Epithelial cell of proximal tubule (primary cell): ENCODE results near the gene COIL. TPM values are rescaled to one million over a fixed set of nuclear protein-coding genes. Genes with fewer than 3 reads are reported as not detected.

ENCODE experiments used
- DNase-seq: peaks from one replicate; pipeline ENCODE4 v3.0.0-alpha.2; 2011; ENCODE audit warnings: low read depth
- H3K4me3 ChIP-seq: 2 replicates; pipeline ENCODE4 v1.5.1; 2011; ENCODE audit warnings: low read depth, mild to moderate bottlenecking, low read length
- total RNA-seq: library from RNA; depleted of rRNA; stranded (reverse); fragments of >200 nt; gene quantifications from 2 replicates; pipeline ENCODE4 v1.2.3, GENCODE V29; 2015
- TF ChIP-seq, protein P1 (sequence below): conservative IDR thresholded peaks from 2 replicates; pipeline ENCODE4 v1.5.1; 2012; ENCODE audit warnings: low read depth, mild to moderate bottlenecking, low read length

Gene COIL
- total RNA-seq, 1 donor from 2014 or later, result 19.7 TPM

DNA sequence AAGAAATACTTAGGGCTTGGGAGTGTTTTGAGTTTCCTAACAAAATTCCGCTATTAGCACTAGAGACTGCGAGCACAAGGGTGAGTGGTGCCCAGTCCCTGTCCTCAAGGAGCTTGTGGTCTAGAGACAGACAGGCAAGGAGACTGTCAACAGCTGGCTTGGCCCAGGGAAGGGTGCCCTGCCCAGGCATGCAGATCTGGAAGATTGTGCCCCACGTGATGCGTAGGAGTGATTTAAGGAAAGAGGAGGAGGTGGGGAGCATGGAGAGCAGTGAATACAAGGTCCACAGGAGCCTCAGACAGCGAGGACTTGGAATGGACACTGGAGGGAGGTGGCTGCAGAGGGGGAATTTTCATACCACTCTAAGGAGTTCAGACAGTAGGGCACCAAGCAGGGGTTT, 42.1 kb upstream of the COIL start:
- no peak overlapping the region for H3K4me3 ChIP-seq
- TF ChIP-seq, protein P1, sequence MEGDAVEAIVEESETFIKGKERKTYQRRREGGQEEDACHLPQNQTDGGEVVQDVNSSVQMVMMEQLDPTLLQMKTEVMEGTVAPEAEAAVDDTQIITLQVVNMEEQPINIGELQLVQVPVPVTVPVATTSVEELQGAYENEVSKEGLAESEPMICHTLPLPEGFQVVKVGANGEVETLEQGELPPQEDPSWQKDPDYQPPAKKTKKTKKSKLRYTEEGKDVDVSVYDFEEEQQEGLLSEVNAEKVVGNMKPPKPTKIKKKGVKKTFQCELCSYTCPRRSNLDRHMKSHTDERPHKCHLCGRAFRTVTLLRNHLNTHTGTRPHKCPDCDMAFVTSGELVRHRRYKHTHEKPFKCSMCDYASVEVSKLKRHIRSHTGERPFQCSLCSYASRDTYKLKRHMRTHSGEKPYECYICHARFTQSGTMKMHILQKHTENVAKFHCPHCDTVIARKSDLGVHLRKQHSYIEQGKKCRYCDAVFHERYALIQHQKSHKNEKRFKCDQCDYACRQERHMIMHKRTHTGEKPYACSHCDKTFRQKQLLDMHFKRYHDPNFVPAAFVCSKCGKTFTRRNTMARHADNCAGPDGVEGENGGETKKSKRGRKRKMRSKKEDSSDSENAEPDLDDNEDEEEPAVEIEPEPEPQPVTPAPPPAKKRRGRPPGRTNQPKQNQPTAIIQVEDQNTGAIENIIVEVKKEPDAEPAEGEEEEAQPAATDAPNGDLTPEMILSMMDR, result no peak
- no peak for DNase-seq

DNA sequence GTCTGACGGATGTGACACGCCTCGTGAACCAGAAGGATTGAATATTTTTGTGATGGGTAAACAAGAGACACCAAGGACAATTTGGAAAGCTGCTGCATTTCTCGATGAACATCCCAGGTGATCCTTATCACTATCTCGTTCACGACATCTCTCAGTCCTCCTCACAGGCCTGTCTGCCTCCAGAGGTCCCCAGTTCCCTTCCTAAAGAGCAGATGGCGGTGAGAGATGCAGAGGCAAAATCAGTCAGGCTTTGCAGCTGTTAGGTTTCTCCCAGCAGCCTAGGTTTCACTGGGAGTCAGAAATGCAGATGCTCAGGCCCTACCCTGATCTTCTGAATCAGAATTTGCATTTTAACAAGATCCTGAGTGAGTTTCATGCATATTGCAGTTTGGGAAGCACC, 40.7 kb upstream of the COIL start:
- no peak overlapping the region for H3K4me3 ChIP-seq
- no peak for DNase-seq
- TF ChIP-seq, protein P1, result no peak

DNA sequence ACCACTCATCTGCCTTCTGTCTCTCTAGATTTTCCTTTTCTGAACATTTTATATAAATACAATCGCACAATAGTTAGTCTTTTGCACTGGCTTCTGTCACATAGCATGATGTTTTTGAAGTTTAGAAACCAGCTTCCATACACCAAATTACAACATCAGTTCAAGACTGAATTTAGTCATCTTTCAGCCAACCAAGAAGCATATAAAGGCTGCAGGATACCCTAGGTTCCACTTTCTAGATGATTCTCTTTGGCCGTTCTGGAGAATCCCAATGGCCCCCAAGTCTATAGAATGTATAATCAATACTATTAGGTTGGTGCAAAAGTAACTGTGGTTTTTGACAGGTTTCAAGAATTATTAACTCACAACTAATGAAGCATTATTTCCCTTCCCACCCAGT, 36.5 kb upstream of the COIL start:
- TF ChIP-seq, protein P1, result no peak
- no peak for DNase-seq
- H3K4me3 ChIP-seq, result no peak overlapping the region

DNA sequence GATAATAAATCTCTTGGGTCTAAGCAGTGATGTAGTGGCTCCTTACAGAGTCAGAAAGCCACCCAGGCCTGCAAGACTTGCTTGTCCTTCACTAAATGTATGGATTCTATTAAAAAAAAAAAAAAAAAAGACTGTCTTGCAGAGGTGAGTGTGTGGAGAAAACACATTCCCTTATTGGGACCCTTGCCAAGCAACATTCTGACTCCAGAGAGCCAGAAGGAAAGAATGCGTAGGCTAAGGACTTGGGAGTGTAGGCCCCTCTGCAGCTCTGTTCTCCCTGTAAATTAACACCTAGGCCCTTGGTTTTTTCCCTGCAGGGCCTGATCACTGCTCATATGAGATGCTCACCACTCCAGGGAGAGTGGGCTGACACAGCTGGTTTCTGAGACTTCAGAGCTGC, 34.9 kb upstream of the COIL start:
- no peak overlapping the region for H3K4me3 ChIP-seq
- DNase-seq, result no peak
- TF ChIP-seq, protein P1, result no peak

DNA sequence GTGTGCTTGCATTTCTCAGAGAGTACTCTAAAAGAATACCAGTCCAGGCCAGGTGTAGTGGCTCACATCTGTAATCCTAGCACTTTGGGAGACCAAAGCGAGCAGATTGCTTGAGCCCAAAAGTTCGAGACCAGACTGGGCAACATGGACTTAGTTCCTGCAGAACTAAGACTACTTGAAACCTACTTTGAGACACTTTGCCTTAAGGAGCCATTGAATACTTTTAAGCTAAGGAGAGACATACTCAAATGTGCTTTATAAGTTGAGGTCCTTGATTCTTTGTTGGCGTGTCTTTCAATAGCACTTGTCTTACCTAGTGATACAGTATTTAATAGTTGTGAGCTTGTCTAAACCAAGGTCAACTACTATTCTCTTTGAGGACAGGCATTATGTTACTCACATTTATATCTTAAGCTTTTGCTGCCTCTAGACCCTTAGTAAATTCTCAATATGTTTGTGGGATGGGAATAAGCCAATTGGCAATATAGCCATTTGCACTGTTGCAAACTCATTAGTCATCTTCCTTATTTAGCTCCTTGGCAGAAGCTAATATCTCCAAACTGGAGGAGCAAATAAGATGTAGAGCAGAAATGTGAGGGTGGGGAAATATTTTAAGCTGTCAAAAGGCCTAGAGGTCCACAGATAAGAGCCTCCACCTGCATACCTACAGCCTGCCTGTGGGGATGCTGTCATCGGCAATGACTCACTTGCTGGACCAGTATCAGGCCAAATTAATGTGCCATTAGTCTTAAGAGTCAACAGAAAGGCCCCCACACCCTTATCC, 33.4 kb upstream of the COIL start:
- TF ChIP-seq, protein P1, result no peak
- DNase-seq, result no peak
- H3K4me3 ChIP-seq, result no peak overlapping the region

DNA sequence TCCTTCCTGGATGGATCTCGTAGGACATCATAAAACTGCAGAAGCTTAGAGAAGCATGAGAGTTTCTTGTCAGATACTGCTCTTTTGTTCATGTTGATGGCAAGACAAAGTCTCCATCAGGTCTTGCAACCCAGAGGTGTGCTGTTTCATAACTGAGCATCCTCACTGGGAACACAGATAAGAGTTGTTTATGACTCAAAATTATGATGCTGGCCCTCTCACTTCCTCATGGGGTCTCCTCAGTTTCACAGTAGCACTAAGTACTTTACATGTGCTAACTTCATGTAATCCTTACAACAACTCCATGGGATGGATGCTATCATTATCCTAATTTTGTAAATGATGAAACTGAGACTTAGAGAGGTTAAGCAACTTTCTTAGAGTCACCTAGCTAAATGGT, 31.5 kb upstream of the COIL start:
- TF ChIP-seq, protein P1, result no peak
- DNase-seq, result no peak
- H3K4me3 ChIP-seq, result no peak overlapping the region
